SH-SY5Y (cell line): ENCODE results near the gene WWOX.

ENCODE experiments used
- GATA2 ChIP-seq: IDR thresholded peaks from 2 replicates; pipeline ENCODE4 v1.6.1; 2011; ENCODE audit warnings: mild to moderate bottlenecking, low read depth, low read length
- GATA3 ChIP-seq: IDR thresholded peaks from 2 replicates; pipeline ENCODE4 v1.6.1; 2011; ENCODE audit warnings: low read depth, mild to moderate bottlenecking, low read length, moderate library complexity

GRCh38 chr16:79163691-79164387 lies 1064.4 kb downstream of the WWOX start:
- no peak for TF ChIP-seq GATA2
- no peak for TF ChIP-seq GATA3
